SK-N-SH treated with all-trans-retinoic acid at 6 μM for 48 hours (cell line): Measurements from ENCODE around the gene GPR62.

Experiments used
- ARNTL ChIP-seq: fragments of 450-650 bp; formaldehyde crosslinking; IDR thresholded peaks from 2 replicates; pipeline ENCODE4 v1.5.0; 2020; ENCODE audit warnings: low read depth, mild to moderate bottlenecking, moderate library complexity, borderline replicate concordance
- BACH2 ChIP-seq: fragments of 250-450 bp; sonication (Bioruptor Pico); IDR thresholded peaks from 2 replicates; pipeline ENCODE4 v1.9.0; 2021; ENCODE audit warnings: mild to moderate bottlenecking, borderline replicate concordance
- PATZ1 ChIP-seq: fragments of 250-450 bp; sonication (Bioruptor Pico); IDR thresholded peaks from 2 replicates; pipeline ENCODE4 v1.8.0; 2020; ENCODE audit warnings: mild to moderate bottlenecking, moderate library complexity, borderline replicate concordance
- RARB ChIP-seq: fragments of 250-450 bp; sonication (Bioruptor Pico); IDR thresholded peaks from 2 replicates; pipeline ENCODE4 v1.8.0; 2021; ENCODE audit warnings: mild to moderate bottlenecking, moderate library complexity
- SNAI2 ChIP-seq: fragments of 250-450 bp; sonication (Bioruptor Pico); IDR thresholded peaks from 2 replicates; pipeline ENCODE4 v1.5.0; 2020; ENCODE audit warnings: mild to moderate bottlenecking, moderate library complexity
- ZNF70 ChIP-seq: fragments of 450-650 bp; formaldehyde crosslinking; IDR thresholded peaks from 2 replicates; pipeline ENCODE4 v1.5.0; 2020; ENCODE audit warnings: mild to moderate bottlenecking, moderate library complexity

GRCh38 chr3:51966486-51966885, 11.3 kb downstream of the GPR62 start:
- TF ChIP-seq PATZ1 (CRISPR knock-in tag) = no peak
- TF ChIP-seq RARB (CRISPR knock-in tag) = no peak
- no peak for TF ChIP-seq SNAI2 (CRISPR knock-in tag)
- TF ChIP-seq ZNF70 (CRISPR knock-in tag) = no peak
- TF ChIP-seq ARNTL (CRISPR knock-in tag) = no peak
- no peak for TF ChIP-seq BACH2 (CRISPR knock-in tag)
